Activated T-cell treated with anti-CD3 and anti-CD28 coated beads, Interleukin-2, amount 50 U/mL, for 4 hours (primary cell): ENCODE data around the gene HS6ST2. TPM values are rescaled to one million over a fixed set of nuclear protein-coding genes. Genes with fewer than 3 reads are reported as not detected.

Source experiments
- ATAC-seq, 2 donors: fragments of 200-7000 bp; cut with Tn5 transposase; one replicate each; pipeline ENCODE4 v1.10.0; 2021
- DNase-seq: peaks from one replicate; pipeline ENCODE4 v3.0.0-alpha.2; 2020
- H3K27me3 Mint-ChIP-seq: one replicate; pipeline ENCODE4 v1.8.0; 2021; ENCODE audit warnings: low read depth, mixed read lengths
- H3K36me3 Mint-ChIP-seq: one replicate; pipeline ENCODE4 v1.8.0; 2022; ENCODE audit warnings: mixed read lengths; ENCODE audit not compliant: insufficient read depth
- H3K4me1 Mint-ChIP-seq: one replicate; pipeline ENCODE4 v1.8.0; 2021; ENCODE audit warnings: low read depth, mixed read lengths
- H3K4me3 Mint-ChIP-seq: one replicate; pipeline ENCODE4 v1.8.0; 2021; ENCODE audit warnings: mild to moderate bottlenecking, moderate library complexity, mixed read lengths
- H3K9me3 Mint-ChIP-seq: one replicate; pipeline ENCODE4 v1.8.0; 2021; ENCODE audit warnings: mixed read lengths
- total RNA-seq, 3 donors: library from RNA; stranded (reverse); gene quantifications; one replicate each; pipeline ENCODE4 v1.2.1, GENCODE V29; 2021

The HS6ST2 gene
- total RNA-seq, 3 donors from 2014 or later = 0.63 to 1.4 (median 0.89) TPM

- Mint-ChIP-seq H3K36me3 (no peaks in the 10 kb centered on the region), H3K4me1 (no peaks in the 10 kb centered on the region), H3K27me3 (no peaks in the 10 kb centered on the region), H3K9me3 (no peaks in the 10 kb centered on the region), H3K4me3 (no peak overlapping the region)
- no peak for ATAC-seq
- no peak for DNase-seq
Measured at GRCh38 chrX:132708529-132708928, 249.9 kb downstream of the HS6ST2 start.

GRCh38 chrX:132704769-132705168 is 253.7 kb downstream of the HS6ST2 start:
- H3K9me3 Mint-ChIP-seq = no peaks in the 10 kb centered on the region
- no peak for DNase-seq
- ATAC-seq = no peak
- no peaks in the 10 kb centered on the region for H3K4me1 Mint-ChIP-seq
- H3K36me3 Mint-ChIP-seq = no peaks in the 10 kb centered on the region
- H3K4me3 Mint-ChIP-seq = no peak overlapping the region
- H3K27me3 Mint-ChIP-seq = no peaks in the 10 kb centered on the region

- no peak for ATAC-seq
- Mint-ChIP-seq H3K36me3 (no peaks in the 10 kb centered on the region), H3K4me1 (no peaks in the 10 kb centered on the region), H3K27me3 (peaks cover 4% of the 10 kb centered on the region), H3K9me3 (no peaks in the 10 kb centered on the region), H3K4me3 (no peak overlapping the region)
- no peak for DNase-seq
Measured at GRCh38 chrX:132694382-132694781, 264.0 kb downstream of the HS6ST2 start.

GRCh38 chrX:132692526-132692925 is 265.9 kb downstream of the HS6ST2 start:
- Mint-ChIP-seq H3K4me1 (no peaks in the 10 kb centered on the region), H3K27me3 (peaks cover 4% of the 10 kb centered on the region), H3K36me3 (no peaks in the 10 kb centered on the region), H3K9me3 (no peaks in the 10 kb centered on the region), H3K4me3 (no peak overlapping the region)
- DNase-seq (no peak), ATAC-seq (no peak)

GRCh38 chrX:132692066-132692465 is 266.4 kb downstream of the HS6ST2 start:
- H3K4me1 Mint-ChIP-seq = no peaks in the 10 kb centered on the region
- DNase-seq (no peak), ATAC-seq (no peak)
- H3K9me3 Mint-ChIP-seq = no peaks in the 10 kb centered on the region
- H3K36me3 Mint-ChIP-seq = no peaks in the 10 kb centered on the region
- H3K4me3 Mint-ChIP-seq = no peak overlapping the region
- peaks cover 4% of the 10 kb centered on the region for H3K27me3 Mint-ChIP-seq

- Mint-ChIP-seq H3K9me3 (no peaks in the 10 kb centered on the region), H3K36me3 (no peaks in the 10 kb centered on the region), H3K4me3 (no peak overlapping the region), H3K4me1 (no peaks in the 10 kb centered on the region), H3K27me3 (peaks cover 4% of the 10 kb centered on the region)
- ATAC-seq (no peak), DNase-seq (no peak)
Measured at GRCh38 chrX:132689612-132690563, 268.5 kb downstream of the HS6ST2 start.

- Mint-ChIP-seq H3K9me3 (no peaks in the 10 kb centered on the region), H3K36me3 (no peaks in the 10 kb centered on the region), H3K27me3 (no peaks in the 10 kb centered on the region), H3K4me1 (no peaks in the 10 kb centered on the region), H3K4me3 (no peak overlapping the region)
- DNase-seq = no peak
- ATAC-seq = no peak
Measured at GRCh38 chrX:132685276-132685675, 273.2 kb downstream of the HS6ST2 start.

GRCh38 chrX:132677233-132677716 is 281.2 kb downstream of the HS6ST2 start:
- H3K36me3 Mint-ChIP-seq = no peaks in the 10 kb centered on the region
- H3K4me1 Mint-ChIP-seq = peaks cover 2% of the 10 kb centered on the region
- H3K4me3 Mint-ChIP-seq = no peak overlapping the region
- DNase-seq (no peak), ATAC-seq (peak in 1 of 2 donors; percentile 35)
- peaks cover 9% of the 10 kb centered on the region for H3K9me3 Mint-ChIP-seq
- H3K27me3 Mint-ChIP-seq = no peaks in the 10 kb centered on the region

- Mint-ChIP-seq H3K36me3 (no peaks in the 10 kb centered on the region), H3K9me3 (peaks cover 9% of the 10 kb centered on the region), H3K4me1 (peaks cover 2% of the 10 kb centered on the region), H3K27me3 (no peaks in the 10 kb centered on the region), H3K4me3 (no peak overlapping the region)
- DNase-seq (no peak), ATAC-seq (no peak)
Measured at GRCh38 chrX:132676561-132677186, 281.8 kb downstream of the HS6ST2 start.

GRCh38 chrX:132676102-132676501 is 282.3 kb downstream of the HS6ST2 start:
- H3K4me3 Mint-ChIP-seq = no peak overlapping the region
- ATAC-seq (no peak), DNase-seq (no peak)
- peaks cover 2% of the 10 kb centered on the region for H3K4me1 Mint-ChIP-seq
- peaks cover 9% of the 10 kb centered on the region for H3K9me3 Mint-ChIP-seq
- no peaks in the 10 kb centered on the region for H3K36me3 Mint-ChIP-seq
- H3K27me3 Mint-ChIP-seq = no peaks in the 10 kb centered on the region

GRCh38 chrX:132673331-132673730 is 285.1 kb downstream of the HS6ST2 start:
- no peak for ATAC-seq
- peaks cover 4% of the 10 kb centered on the region for H3K27me3 Mint-ChIP-seq
- no peaks in the 10 kb centered on the region for H3K36me3 Mint-ChIP-seq
- no peak overlapping the region for H3K4me3 Mint-ChIP-seq
- no peaks in the 10 kb centered on the region for H3K9me3 Mint-ChIP-seq
- peaks cover 2% of the 10 kb centered on the region for H3K4me1 Mint-ChIP-seq
- DNase-seq = no peak

- no peaks in the 10 kb centered on the region for H3K9me3 Mint-ChIP-seq
- H3K36me3 Mint-ChIP-seq = no peaks in the 10 kb centered on the region
- peaks cover 4% of the 10 kb centered on the region for H3K27me3 Mint-ChIP-seq
- H3K4me1 Mint-ChIP-seq = no peaks in the 10 kb centered on the region
- ATAC-seq (no peak), DNase-seq (no peak)
- H3K4me3 Mint-ChIP-seq = no peak overlapping the region
Measured at GRCh38 chrX:132671229-132671641, 287.2 kb downstream of the HS6ST2 start.

GRCh38 chrX:132669142-132669541 is 289.3 kb downstream of the HS6ST2 start:
- no peaks in the 10 kb centered on the region for H3K36me3 Mint-ChIP-seq
- DNase-seq = no peak
- no peak overlapping the region for H3K4me3 Mint-ChIP-seq
- ATAC-seq = no peak
- no peaks in the 10 kb centered on the region for H3K4me1 Mint-ChIP-seq
- no peaks in the 10 kb centered on the region for H3K9me3 Mint-ChIP-seq
- H3K27me3 Mint-ChIP-seq = peaks cover 4% of the 10 kb centered on the region

- Mint-ChIP-seq H3K9me3 (no peaks in the 10 kb centered on the region), H3K4me3 (no peak overlapping the region), H3K27me3 (peaks cover 4% of the 10 kb centered on the region), H3K36me3 (no peaks in the 10 kb centered on the region), H3K4me1 (no peaks in the 10 kb centered on the region)
- DNase-seq = no peak
- ATAC-seq = no peak
Measured at GRCh38 chrX:132668178-132668577, 290.3 kb downstream of the HS6ST2 start.

- H3K36me3 Mint-ChIP-seq = no peaks in the 10 kb centered on the region
- peaks cover 4% of the 10 kb centered on the region for H3K27me3 Mint-ChIP-seq
- DNase-seq (no peak), ATAC-seq (no peak)
- H3K9me3 Mint-ChIP-seq = no peaks in the 10 kb centered on the region
- H3K4me1 Mint-ChIP-seq = no peaks in the 10 kb centered on the region
- no peak overlapping the region for H3K4me3 Mint-ChIP-seq
Measured at GRCh38 chrX:132665676-132666075, 292.8 kb downstream of the HS6ST2 start.
